T1000 (cell line): Measurements from ENCODE around the gene PCYT2.

Source experiments
- DNase-seq: peaks from one replicate; lab custom pipeline; 2025; ENCODE audit warnings: mixed read lengths; lab: John Stamatoyannopoulos, UW

The PCYT2 gene

GRCh38 chr17:81942167-81942553, 31.0 kb upstream of the PCYT2 start:
- DNase-seq: no peak

GRCh38 chr17:81941484-81942166, 30.4 kb upstream of the PCYT2 start:
- no peak for DNase-seq

- no peak for DNase-seq
Observed at GRCh38 chr17:81940538-81941483, 29.6 kb upstream of the PCYT2 start.

DNA sequence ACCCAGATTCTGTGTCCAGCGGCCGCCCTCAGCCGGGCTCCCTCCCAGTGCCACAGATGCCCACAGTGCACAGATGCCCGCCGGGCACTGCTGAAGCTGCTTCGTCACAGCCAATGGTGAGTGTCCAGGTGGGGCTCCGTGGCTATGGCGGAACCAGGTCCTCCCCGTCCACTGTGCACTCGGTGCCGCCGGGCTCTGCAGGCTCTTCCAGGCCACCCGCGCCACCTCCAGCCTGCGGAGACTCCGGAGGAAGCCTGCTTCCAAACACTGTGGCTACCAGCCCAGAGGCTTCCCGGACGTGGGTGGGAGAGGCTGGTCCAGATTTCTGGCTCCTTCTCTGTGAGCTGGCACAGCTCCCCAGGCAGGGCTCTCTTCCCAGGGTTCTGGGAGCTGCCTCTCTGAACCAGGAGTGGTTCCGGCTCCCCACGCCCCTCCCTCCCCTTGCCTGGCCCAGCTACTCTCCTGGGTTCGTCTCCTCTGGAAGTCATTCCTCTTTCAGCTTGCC, 28.7 kb upstream of the PCYT2 start:
- DNase-seq: no peak

- DNase-seq: no peak
Observed at GRCh38 chr17:81939218-81939617, 28.0 kb upstream of the PCYT2 start.

- DNase-seq: no peak
Observed at GRCh38 chr17:81935709-81936084, 24.5 kb upstream of the PCYT2 start.

GRCh38 chr17:81934850-81935708, 23.9 kb upstream of the PCYT2 start:
- DNase-seq: no peak

- no peak for DNase-seq
Observed at GRCh38 chr17:81934098-81934757, 23.0 kb upstream of the PCYT2 start.

DNA sequence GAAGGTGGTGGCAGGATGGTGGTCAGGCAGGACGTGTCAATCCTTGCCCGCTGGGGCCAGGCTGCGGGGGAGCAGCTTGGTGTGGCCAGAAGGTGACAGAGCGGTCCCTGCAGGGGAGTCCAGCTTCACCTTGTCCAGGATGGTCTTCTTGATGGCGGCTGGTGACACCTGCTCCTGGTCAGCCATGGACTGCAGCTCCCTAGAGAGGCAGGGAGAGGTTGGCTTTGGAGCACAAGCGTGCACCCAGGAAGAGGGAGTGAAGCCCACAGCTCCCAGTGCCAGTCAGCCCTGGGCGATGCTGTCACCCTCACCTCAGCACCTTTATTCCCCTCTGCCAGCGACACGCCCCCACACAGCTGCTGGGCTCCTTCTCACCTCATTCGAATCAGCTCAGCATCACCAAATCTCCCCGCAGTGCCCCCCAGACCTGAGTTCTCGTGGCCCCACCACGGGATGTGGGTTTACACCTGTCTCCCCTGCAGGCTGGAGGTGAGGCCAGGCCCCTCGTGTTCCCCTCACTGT, 22.0 kb upstream of the PCYT2 start:
- no peak for DNase-seq

DNA sequence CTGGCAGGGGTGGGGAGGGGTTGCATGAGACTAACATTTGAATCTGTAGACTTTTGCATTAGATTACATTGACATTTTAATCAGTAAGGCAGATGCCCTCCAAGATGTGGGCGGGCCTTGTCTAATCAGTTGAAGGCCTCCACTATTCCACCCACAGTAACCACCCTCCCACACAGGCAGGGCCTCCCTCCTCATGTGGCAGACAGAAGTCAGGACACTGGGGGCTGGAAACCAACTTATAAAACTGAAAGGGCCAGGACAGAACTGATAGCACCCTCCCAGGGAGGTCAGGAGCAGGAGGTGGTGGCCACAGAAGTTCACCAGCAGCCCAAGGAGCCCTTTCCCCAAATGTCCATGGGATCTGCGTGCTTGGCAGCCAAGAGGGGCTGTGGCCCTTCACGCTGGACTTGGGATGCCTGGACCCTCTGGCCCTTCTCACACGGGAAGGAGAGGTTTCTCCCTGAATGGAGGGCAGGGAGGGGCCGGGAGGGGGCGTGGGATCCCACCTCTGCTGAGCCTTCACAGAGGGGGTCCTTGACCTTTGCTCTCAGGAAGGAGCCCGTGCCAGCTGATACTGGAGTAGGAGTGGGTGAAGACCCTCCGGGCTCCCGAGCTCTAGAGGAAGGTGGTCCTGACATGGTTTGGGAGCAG, 21.3 kb upstream of the PCYT2 start:
- DNase-seq: no peak

GRCh38 chr17:81931557-81932332, 20.5 kb upstream of the PCYT2 start:
- no peak for DNase-seq

GRCh38 chr17:81931189-81931556, 20.0 kb upstream of the PCYT2 start:
- no peak for DNase-seq

DNA sequence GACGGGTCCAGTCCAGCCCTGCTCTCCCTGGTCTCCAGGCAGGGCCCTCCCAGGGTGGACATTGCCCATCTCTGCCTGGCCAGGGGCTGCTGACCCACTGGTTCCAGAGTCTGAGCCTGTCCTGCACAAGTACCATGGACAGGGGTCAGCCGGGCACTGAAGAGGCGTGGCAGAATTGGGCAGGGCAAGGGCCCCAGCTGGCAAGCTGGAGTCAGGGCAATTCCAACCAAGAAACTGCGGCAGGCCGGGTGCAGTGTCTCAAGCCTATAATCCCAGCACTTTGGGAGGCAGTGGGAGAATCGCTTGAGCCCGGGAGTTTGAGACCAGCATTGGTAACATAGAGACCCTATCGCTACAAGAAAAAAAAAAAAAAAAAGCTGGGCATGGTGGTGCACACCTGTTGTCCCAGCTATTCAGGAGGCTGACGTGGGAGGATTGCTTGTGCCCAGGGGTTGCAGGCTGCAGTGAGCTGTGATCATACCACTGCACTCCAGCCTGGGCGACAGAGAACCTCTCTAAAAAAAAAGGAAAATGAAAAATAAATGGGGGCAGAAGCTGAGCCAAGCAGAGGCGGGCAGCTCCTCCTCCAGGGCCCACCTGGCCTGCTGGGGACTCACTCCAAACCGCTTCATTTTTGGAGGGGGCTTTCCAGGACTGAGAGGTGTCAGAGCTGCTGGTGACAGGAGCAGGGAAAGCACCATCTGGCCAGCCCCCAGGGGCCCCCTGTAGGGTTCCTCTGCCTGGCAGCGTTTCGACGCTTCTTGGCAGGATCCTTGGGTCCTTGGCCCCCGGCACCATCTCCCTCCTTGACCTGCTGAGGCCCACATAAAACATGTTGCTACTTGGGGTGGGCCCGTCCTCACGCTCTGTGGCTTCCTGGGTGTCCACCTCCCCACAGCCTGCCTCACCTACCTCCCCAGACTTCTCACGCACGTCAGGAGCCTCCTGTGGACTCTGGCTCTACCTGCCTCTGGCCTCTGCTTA, 19.2 kb upstream of the PCYT2 start:
- no peak for DNase-seq

- DNase-seq: no peak
Observed at GRCh38 chr17:81929253-81930141, 18.3 kb upstream of the PCYT2 start.

DNA sequence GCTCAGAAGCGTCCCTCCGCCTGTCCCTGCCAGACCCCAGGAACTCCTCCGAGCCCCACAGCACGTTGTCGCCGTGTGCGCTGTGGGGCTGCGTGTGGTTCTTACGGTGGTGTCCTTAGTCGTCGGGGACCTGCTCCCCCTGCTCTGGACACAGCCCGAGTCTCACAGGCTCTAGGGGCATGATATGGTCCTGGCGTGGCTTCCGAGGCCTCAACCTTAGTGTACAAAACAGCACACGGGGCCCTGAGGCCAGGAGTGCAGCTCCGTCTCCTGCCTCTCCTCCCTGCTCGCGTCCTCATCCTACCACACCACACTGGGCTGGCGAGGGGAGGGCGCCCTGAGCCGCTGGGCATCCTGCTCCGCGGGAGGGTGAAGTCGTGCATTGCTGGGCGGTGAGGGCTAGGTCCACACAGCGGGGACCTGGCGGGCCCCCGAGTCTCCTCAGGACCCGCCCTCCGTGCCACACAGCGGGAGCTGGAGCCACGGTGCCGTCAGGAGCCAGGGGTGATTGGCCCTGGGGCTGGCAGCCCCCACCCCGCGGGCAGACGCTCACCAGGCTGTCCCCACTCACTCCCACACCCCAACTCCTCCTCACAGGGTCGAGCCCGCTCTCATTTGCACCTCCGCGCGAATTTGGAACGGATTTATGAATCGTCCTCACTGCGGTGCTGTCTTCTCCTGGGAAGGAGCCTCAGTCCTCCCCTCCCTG, 17.5 kb upstream of the PCYT2 start:
- peak; percentile 54 for DNase-seq

GRCh38 chr17:81927653-81928543, 16.7 kb upstream of the PCYT2 start, which contains the start of gene MAFG:
Gene MAFG (minus strand): TSS chr17:81927735. CDS start chr17:81923185, 4,550 bp downstream.
- DNase-seq: peak; percentile 99
